GM12872 (cell line): Measurements from ENCODE around the gene MIF4GD.

Experiments used
- CTCF ChIP-seq: IDR thresholded peaks from 3 replicates; pipeline ENCODE4 v1.5.1; 2011; ENCODE audit warnings: low read depth, mild to moderate bottlenecking, low read length, moderate library complexity; ENCODE audit not compliant: insufficient read depth

Gene MIF4GD

GRCh38 chr17:75261336-75262111, 9.5 kb downstream of the MIF4GD start, which contains the start of the genes GGA3 and MRPS7:
TSS of gene GGA3 (minus strand) at chr17:75261606. CDS start at chr17:75261587, 19 bp downstream.
TSS of gene MRPS7 (plus strand) at chr17:75261879. CDS start at chr17:75261901, 22 bp downstream.
- TF ChIP-seq CTCF: no peak

- TF ChIP-seq CTCF: peak; percentile 17; the same call in 1 of the 3 replicates
Measured at GRCh38 chr17:75260641-75261335, 10.2 kb downstream of the MIF4GD start.

- TF ChIP-seq CTCF: no peak
Measured at GRCh38 chr17:75252039-75252816, 18.8 kb downstream of the MIF4GD start.

- no peak for TF ChIP-seq CTCF
Measured at GRCh38 chr17:75250009-75250471, 21.0 kb downstream of the MIF4GD start.

GRCh38 chr17:75249564-75249963, 21.5 kb downstream of the MIF4GD start:
- no peak for TF ChIP-seq CTCF

GRCh38 chr17:75246404-75246803, 24.6 kb downstream of the MIF4GD start:
- TF ChIP-seq CTCF: no peak

GRCh38 chr17:75245011-75245410, 26.0 kb downstream of the MIF4GD start:
- no peak for TF ChIP-seq CTCF
